A549 (cell line): ENCODE data around the gene PDLIM5.

Source experiments
- BHLHE40 ChIP-seq: IDR thresholded peaks from 2 replicates; pipeline ENCODE4 v1.6.1; 2012; ENCODE audit warnings: low read depth, low read length, inconsistent platforms
- CBX8 ChIP-seq: fragments of 200-600 bp; sonication (generic); IDR thresholded peaks from 2 replicates; pipeline ENCODE4 v1.6.1; 2016
- CEBPB ChIP-seq, 2 experiments: fragments of >200 bp in 1 of 2; sonication (Bioruptor Twin) in 1 of 2; formaldehyde crosslinking in 1 of 2; IDR thresholded peaks; 2 replicates each; pipeline ENCODE4 v1.6.1; 2012 to 2016
- EP300 ChIP-seq, 2 experiments: fragments of >200 bp; sonication (Bioruptor Twin); formaldehyde crosslinking; IDR thresholded peaks; 2 replicates in 1 of 2; 3 replicates in 1 of 2; pipeline ENCODE4 v1.6.1; 2016 to 2017
- JUN ChIP-seq, 2 experiments: fragments of >200 bp; sonication (Bioruptor Twin); formaldehyde crosslinking; IDR thresholded peaks; 2 replicates in 1 of 2; 3 replicates in 1 of 2; pipeline ENCODE4 v1.6.1; 2016 to 2017
- MYC ChIP-seq: IDR thresholded peaks from 2 replicates; pipeline ENCODE4 v1.6.1; 2012; ENCODE audit warnings: mild to moderate bottlenecking, inconsistent platforms, low read length, improper control_type of control experiment, borderline replicate concordance
- PHF8 ChIP-seq: fragments of 200-600 bp; sonication (generic); IDR thresholded peaks from 2 replicates; pipeline ENCODE4 v1.6.1; 2016; ENCODE audit warnings: low read depth, mild to moderate bottlenecking, antibody characterized with exemption, moderate library complexity, borderline replicate concordance
- POLR2A ChIP-seq: IDR thresholded peaks from 2 replicates; pipeline ENCODE4 v1.6.1; 2012; ENCODE audit warnings: mild to moderate bottlenecking, low read length
- RNF2 ChIP-seq: fragments of 200-600 bp; sonication (generic); IDR thresholded peaks from 2 replicates; pipeline ENCODE4 v1.6.1; 2016; ENCODE audit warnings: low read depth, mild to moderate bottlenecking, antibody characterized with exemption, moderate library complexity, borderline replicate concordance
- SREBF2 ChIP-seq: fragments of 450-650 bp; IDR thresholded peaks from 2 replicates; pipeline ENCODE4 v1.6.1; 2014; ENCODE audit warnings: mild to moderate bottlenecking, moderate library complexity
- TF ChIP-seq, protein P1 (sequence below): fragments of >200 bp; sonication (Bioruptor Twin); formaldehyde crosslinking; IDR thresholded peaks from 3 replicates; pipeline ENCODE4 v1.5.1; 2016
- TF ChIP-seq, protein P2 (sequence below): IDR thresholded peaks from 2 replicates; pipeline ENCODE4 v1.6.1; 2012
- TF ChIP-seq, protein P3 (sequence below): IDR thresholded peaks from 2 replicates; pipeline ENCODE4 v1.6.1; 2012

DNA sequence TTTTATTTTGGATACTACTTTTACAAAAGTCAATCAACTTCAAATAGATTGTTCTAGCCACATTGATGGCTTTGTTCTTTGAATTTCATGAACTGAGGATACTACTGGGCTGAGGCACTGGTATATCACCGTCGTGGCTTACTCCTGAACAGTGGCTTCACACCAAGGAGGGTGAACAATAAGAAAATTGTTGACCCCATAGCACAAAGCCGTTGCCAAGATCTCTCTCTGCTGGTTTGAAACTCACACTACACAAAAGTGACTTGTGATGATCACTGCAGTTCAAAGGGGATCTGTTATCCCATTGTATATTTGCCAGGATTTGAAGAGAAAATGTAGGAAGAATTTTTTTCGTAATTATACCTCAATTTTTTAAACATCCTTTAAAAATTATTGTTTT is 119.6 kb downstream of the PDLIM5 start:
- TF ChIP-seq, protein P1, sequence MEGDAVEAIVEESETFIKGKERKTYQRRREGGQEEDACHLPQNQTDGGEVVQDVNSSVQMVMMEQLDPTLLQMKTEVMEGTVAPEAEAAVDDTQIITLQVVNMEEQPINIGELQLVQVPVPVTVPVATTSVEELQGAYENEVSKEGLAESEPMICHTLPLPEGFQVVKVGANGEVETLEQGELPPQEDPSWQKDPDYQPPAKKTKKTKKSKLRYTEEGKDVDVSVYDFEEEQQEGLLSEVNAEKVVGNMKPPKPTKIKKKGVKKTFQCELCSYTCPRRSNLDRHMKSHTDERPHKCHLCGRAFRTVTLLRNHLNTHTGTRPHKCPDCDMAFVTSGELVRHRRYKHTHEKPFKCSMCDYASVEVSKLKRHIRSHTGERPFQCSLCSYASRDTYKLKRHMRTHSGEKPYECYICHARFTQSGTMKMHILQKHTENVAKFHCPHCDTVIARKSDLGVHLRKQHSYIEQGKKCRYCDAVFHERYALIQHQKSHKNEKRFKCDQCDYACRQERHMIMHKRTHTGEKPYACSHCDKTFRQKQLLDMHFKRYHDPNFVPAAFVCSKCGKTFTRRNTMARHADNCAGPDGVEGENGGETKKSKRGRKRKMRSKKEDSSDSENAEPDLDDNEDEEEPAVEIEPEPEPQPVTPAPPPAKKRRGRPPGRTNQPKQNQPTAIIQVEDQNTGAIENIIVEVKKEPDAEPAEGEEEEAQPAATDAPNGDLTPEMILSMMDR: no peak
- TF ChIP-seq POLR2A (no peak), JUN (IDR thresholded peaks at IDR 0.05) (no peak), PHF8 (no peak), BHLHE40 (no peak), CBX8 (no peak), CEBPB (IDR thresholded peaks at IDR 0.05) (no peak), MYC (no peak), EP300 (IDR thresholded peaks at IDR 0.05) (no peak), SREBF2 (no peak), RNF2 (no peak)
- TF ChIP-seq, protein P2, sequence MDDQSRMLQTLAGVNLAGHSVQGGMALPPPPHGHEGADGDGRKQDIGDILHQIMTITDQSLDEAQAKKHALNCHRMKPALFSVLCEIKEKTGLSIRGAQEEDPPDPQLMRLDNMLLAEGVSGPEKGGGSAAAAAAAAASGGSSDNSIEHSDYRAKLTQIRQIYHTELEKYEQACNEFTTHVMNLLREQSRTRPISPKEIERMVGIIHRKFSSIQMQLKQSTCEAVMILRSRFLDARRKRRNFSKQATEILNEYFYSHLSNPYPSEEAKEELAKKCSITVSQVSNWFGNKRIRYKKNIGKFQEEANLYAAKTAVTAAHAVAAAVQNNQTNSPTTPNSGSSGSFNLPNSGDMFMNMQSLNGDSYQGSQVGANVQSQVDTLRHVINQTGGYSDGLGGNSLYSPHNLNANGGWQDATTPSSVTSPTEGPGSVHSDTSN: no peak
- TF ChIP-seq, protein P3, sequence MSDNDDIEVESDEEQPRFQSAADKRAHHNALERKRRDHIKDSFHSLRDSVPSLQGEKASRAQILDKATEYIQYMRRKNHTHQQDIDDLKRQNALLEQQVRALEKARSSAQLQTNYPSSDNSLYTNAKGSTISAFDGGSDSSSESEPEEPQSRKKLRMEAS: no peak
